Lung (tissue), 12 donors: ENCODE measurements around the gene VPS16. TPM values are rescaled to one million over a fixed set of nuclear protein-coding genes. Genes with fewer than 3 reads are reported as not detected.

Source experiments
- ATAC-seq: fragments of 200-7000 bp; cut with Tn5 transposase; one replicate; pipeline ENCODE4 v1.9.1; 2020; ENCODE audit warnings: moderate number of reproducible peaks; ENCODE audit not compliant: insufficient read depth, low FRiP score
- DNase-seq, 3 donors: peaks; one replicate each; pipeline ENCODE4 v3.0.0-alpha.2; 2013 to 2017
- H3K27ac ChIP-seq, 2 donors: one replicate each; pipeline ENCODE4 v1.5.1; 2013; ENCODE audit warnings: mild to moderate bottlenecking in 2 of 2, moderate library complexity in 2 of 2, control low read depth in 1 of 2, inconsistent platforms in 1 of 2, low read depth in 1 of 2, low read length in 1 of 2
- H3K27me3 ChIP-seq, 3 donors: one replicate each; pipeline ENCODE4 v1.5.1; 2013; ENCODE audit warnings: low read length in 2 of 3; ENCODE audit not compliant: control insufficient read depth in 3 of 3, insufficient read depth in 3 of 3
- H3K36me3 ChIP-seq, 4 donors: one replicate each; pipeline ENCODE4 v1.5.1; 2013; ENCODE audit warnings: low read length in 4 of 4, mild to moderate bottlenecking in 1 of 4, moderate library complexity in 1 of 4; ENCODE audit not compliant: control insufficient read depth in 4 of 4, insufficient read depth in 4 of 4
- H3K4me1 ChIP-seq, 5 donors: one replicate each; pipeline ENCODE4 v1.5.1; 2013; ENCODE audit warnings: low read length in 5 of 5, mild to moderate bottlenecking in 2 of 5, moderate library complexity in 1 of 5; ENCODE audit not compliant: control insufficient read depth in 5 of 5, insufficient read depth in 5 of 5
- H3K4me3 ChIP-seq: one replicate; pipeline ENCODE4 v1.5.1; 2013; ENCODE audit warnings: mild to moderate bottlenecking, control low read depth, moderate library complexity
- H3K9ac ChIP-seq, 2 donors: one replicate each; pipeline ENCODE4 v1.5.1; 2013; ENCODE audit warnings: low read length in 2 of 2, control low read depth in 1 of 2; ENCODE audit not compliant: insufficient read depth in 1 of 2
- H3K9me3 ChIP-seq, 4 donors: one replicate each; pipeline ENCODE4 v1.5.1; 2013; ENCODE audit warnings: low read length in 3 of 4, mild to moderate bottlenecking in 1 of 4, moderate library complexity in 1 of 4; ENCODE audit not compliant: control insufficient read depth in 4 of 4, insufficient read depth in 3 of 4
- WGBS, 2 donors: extraction: QIAGEN DNeasy Blood & Tissue Kit; methylation state at CpG; one replicate each; pipeline ENCODE4 v1.1.7; 2013; 5-methylcytosine and 5-hydroxymethylcytosine counted together
- polyA plus RNA-seq, 2 donors: library from polyadenylated mRNA; stranded (reverse); fragments of 200-250 nt; gene quantifications; one replicate each; pipeline ENCODE4 v1.2.1, GENCODE V29; 2013
- total RNA-seq, 2 donors: library from RNA; depleted of rRNA in 1 of 2; stranded (reverse); fragments of >200 nt in 1 of 2; gene quantifications; one replicate each; pipeline ENCODE4 v1.2.1, GENCODE V29; 2014 to 2021
- TF ChIP-seq, protein P1 (sequence below): IDR thresholded peaks from 2 replicates; pipeline ENCODE4 v1.5.1; 2012; ENCODE audit warnings: mild to moderate bottlenecking; ENCODE audit errors: control extremely low read depth, extremely low read depth
- donor health status: control.
- donor health status: control.
- donor health status: Bipolar disorder and iron deficiency.
- donor health status: healthy.
- donor health status: DM: yes; HTN: yes; CAD: no.

Gene VPS16
- total and polyA plus RNA-seq, 4 donors, result 26.1 to 53.4 (median 42.5) TPM

DNA sequence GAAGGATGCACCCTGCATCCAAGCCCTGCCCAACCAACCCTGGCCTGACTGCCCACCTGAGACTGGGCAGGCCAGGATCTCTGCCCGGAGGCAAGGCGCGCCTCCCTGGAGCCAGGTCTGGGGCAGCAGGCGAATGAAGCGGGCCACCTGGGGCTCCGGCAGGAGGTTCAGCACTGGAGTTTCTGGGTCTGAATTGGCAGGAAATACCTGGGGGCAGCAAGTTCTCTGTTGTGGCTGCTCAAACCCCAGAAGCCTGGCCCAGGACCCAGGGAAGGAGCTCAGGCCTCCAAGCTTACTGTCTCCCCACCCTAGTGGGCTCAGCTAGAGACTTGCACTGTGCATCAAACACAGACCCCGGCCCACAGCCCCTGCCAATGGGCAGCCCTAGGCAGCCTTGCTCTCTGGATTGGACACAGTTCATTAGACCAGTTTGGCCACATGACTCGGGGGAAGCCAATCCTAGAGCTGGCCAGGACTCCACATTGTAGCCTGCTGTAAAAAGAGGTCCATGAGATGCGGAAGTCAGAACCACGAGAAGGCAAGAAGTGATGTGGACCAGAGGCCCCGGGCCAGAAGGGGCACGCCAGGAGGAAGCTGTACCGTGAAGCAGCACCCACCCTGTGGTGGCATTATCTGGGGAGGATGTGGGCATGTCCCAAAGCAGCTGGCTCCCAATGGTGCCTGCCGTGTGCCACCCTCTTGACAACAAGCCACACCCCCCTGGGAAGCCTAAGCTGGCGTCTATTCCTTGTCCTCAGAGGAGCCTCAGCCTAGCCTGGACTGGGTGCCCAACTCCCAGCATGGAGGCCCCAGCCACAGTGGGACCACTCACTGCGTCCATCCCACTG, 43.2 kb upstream of the VPS16 start:
- no peak for DNase-seq
- TF ChIP-seq, protein P1, sequence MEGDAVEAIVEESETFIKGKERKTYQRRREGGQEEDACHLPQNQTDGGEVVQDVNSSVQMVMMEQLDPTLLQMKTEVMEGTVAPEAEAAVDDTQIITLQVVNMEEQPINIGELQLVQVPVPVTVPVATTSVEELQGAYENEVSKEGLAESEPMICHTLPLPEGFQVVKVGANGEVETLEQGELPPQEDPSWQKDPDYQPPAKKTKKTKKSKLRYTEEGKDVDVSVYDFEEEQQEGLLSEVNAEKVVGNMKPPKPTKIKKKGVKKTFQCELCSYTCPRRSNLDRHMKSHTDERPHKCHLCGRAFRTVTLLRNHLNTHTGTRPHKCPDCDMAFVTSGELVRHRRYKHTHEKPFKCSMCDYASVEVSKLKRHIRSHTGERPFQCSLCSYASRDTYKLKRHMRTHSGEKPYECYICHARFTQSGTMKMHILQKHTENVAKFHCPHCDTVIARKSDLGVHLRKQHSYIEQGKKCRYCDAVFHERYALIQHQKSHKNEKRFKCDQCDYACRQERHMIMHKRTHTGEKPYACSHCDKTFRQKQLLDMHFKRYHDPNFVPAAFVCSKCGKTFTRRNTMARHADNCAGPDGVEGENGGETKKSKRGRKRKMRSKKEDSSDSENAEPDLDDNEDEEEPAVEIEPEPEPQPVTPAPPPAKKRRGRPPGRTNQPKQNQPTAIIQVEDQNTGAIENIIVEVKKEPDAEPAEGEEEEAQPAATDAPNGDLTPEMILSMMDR, result no peak
- 78 to 81% methylated on average over 16 of the region's 16 CpGs for WGBS, 2 donors
- Histone ChIP-seq H3K9me3 (peaks cover 0 to 3% (median 0%) of the 10 kb centered on the region in 4 donors), H3K27ac (no peak overlapping the region), H3K4me1 (peaks cover 0 to 18% (median 5%) of the 10 kb centered on the region in 5 donors), H3K36me3 (peaks cover 0 to 21% (median 3%) of the 10 kb centered on the region in 4 donors), H3K9ac (no peak overlapping the region), H3K27me3 (peaks cover 2 to 15% (median 9%) of the 10 kb centered on the region in 3 donors), H3K4me3 (no peak overlapping the region)
- ATAC-seq, result no peak

GRCh38 chr20:2798095-2798805, 42.3 kb upstream of the VPS16 start:
- TF ChIP-seq, protein P1, result no peak
- peaks cover 0 to 21% (median 3%) of the 10 kb centered on the region in 4 donors for H3K36me3 ChIP-seq
- H3K27me3 ChIP-seq, result peaks cover 4 to 21% (median 9%) of the 10 kb centered on the region in 3 donors
- no peak overlapping the region for H3K9ac ChIP-seq
- ATAC-seq (no peak), DNase-seq (no peak)
- no peak overlapping the region for H3K27ac ChIP-seq
- H3K4me1 ChIP-seq, result peaks cover 0 to 18% (median 5%) of the 10 kb centered on the region in 5 donors
- no peak overlapping the region for H3K4me3 ChIP-seq
- WGBS, 2 donors, result 88 to 89% methylated on average over 19 of the region's 19 CpGs
- peaks cover 0 to 3% (median 0%) of the 10 kb centered on the region in 4 donors for H3K9me3 ChIP-seq

DNA sequence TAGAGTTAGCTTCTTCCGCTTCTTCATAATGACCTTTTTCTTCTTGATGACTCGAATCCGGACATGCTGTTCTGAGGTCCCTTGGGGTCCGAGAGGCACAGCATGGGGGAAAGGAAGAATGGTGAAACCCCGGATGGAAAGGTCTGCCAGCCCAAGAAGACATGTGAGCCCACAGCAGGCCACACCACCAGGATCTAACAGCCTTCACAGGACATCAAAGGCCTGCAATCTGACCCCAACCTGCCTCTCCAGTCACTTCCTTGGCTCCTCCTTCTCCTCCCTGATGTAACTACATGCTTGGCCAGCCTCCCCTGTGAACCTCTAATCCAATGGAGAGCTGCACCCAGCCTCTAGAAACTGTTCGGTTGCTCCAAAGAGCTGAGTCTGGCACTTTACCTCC, 41.7 kb upstream of the VPS16 start:
- Histone ChIP-seq H3K4me1 (peaks cover 0 to 18% (median 5%) of the 10 kb centered on the region in 5 donors), H3K27me3 (peaks cover 8 to 26% (median 12%) of the 10 kb centered on the region in 3 donors), H3K36me3 (peaks cover 0 to 21% (median 3%) of the 10 kb centered on the region in 4 donors), H3K27ac (no peak overlapping the region), H3K9ac (no peak overlapping the region), H3K9me3 (peaks cover 0 to 3% (median 0%) of the 10 kb centered on the region in 4 donors), H3K4me3 (no peak overlapping the region)
- ATAC-seq (no peak), DNase-seq (peak in 1 of 3 donors; percentile 24)
- TF ChIP-seq, protein P1, result no peak
- 74 to 78% methylated on average over 6 of the region's 6 CpGs for WGBS, 2 donors
